ENCODE measurements around the gene IL19.

DNA sequence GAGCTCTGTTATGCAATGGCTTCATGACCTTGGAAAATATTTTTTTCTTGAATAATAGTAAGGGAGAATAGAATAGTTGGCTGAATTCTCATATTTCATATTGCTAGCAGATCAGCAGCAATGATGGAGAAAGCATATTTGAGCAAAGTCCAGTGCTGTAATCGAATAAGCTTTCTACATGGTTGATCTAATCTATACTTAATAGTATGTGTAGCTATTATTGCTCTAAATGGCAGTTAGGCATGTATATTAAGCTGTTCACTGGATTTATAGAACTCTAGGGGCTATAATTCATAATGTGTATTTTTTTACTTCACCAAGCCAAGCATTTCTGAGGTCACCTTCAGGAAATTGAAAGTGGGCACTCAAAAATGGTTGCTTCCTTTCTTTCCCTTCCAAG, 10.0 kb upstream of the IL19 start:
- TF ChIP-seq, protein P1, sequence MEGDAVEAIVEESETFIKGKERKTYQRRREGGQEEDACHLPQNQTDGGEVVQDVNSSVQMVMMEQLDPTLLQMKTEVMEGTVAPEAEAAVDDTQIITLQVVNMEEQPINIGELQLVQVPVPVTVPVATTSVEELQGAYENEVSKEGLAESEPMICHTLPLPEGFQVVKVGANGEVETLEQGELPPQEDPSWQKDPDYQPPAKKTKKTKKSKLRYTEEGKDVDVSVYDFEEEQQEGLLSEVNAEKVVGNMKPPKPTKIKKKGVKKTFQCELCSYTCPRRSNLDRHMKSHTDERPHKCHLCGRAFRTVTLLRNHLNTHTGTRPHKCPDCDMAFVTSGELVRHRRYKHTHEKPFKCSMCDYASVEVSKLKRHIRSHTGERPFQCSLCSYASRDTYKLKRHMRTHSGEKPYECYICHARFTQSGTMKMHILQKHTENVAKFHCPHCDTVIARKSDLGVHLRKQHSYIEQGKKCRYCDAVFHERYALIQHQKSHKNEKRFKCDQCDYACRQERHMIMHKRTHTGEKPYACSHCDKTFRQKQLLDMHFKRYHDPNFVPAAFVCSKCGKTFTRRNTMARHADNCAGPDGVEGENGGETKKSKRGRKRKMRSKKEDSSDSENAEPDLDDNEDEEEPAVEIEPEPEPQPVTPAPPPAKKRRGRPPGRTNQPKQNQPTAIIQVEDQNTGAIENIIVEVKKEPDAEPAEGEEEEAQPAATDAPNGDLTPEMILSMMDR (IDR thresholded peaks at IDR 0.05), result no peak
- no peak for TF ChIP-seq EZH2 (IDR thresholded peaks at IDR 0.05)
